ENCODE measurements around the gene RAB3C.

Gene RAB3C

GRCh38 chr5:58813855-58814254 lies 231.0 kb downstream of the RAB3C start:
- no peak for DNase-seq
- intact Hi-C loops (cut with DNase I): no loop called here

GRCh38 chr5:58816181-58816731 lies 233.4 kb downstream of the RAB3C start:
- intact Hi-C loops (cut with DNase I): no loop called here
- DNase-seq: no peak

GRCh38 chr5:58818465-58818864 lies 235.6 kb downstream of the RAB3C start:
- intact Hi-C loops (cut with DNase I): no loop called here
- no peak for DNase-seq

GRCh38 chr5:58825441-58825840 lies 242.6 kb downstream of the RAB3C start:
- intact Hi-C loops (cut with DNase I): no loop called here
- DNase-seq: no peak

- DNase-seq: no peak
- intact Hi-C loops (cut with DNase I): no loop called here
These were observed 243.0 kb downstream of the RAB3C start for GRCh38 chr5:58825899-58826298.

GRCh38 chr5:58827463-58827862 lies 244.6 kb downstream of the RAB3C start:
- no peak for DNase-seq
- intact Hi-C loops (cut with DNase I): no loop called here

GRCh38 chr5:58828258-58828657 lies 245.4 kb downstream of the RAB3C start:
- intact Hi-C loops (cut with DNase I): no loop called here
- DNase-seq: no peak

- no peak for DNase-seq
- intact Hi-C loops (cut with DNase I): no loop called here
These were observed 251.7 kb downstream of the RAB3C start for GRCh38 chr5:58834242-58835225.

- no peak for DNase-seq
- intact Hi-C loops (cut with DNase I): no loop called here
These were observed 253.5 kb downstream of the RAB3C start for GRCh38 chr5:58836351-58836750.

GRCh38 chr5:58838729-58839128 lies 255.9 kb downstream of the RAB3C start:
- no peak for DNase-seq
- intact Hi-C loops (cut with DNase I): no loop called here

- no peak for DNase-seq
- intact Hi-C loops (cut with DNase I): no loop called here
These were observed 260.0 kb downstream of the RAB3C start for GRCh38 chr5:58842852-58843251.

- intact Hi-C loops (cut with DNase I): no loop called here
- DNase-seq: no peak
These were observed 261.5 kb downstream of the RAB3C start for GRCh38 chr5:58844395-58844794.

- DNase-seq: no peak
- intact Hi-C loops (cut with DNase I): no loop called here
These were observed 264.2 kb downstream of the RAB3C start for GRCh38 chr5:58847041-58847440.

GRCh38 chr5:58849223-58849622 lies 266.3 kb downstream of the RAB3C start:
- intact Hi-C loops (cut with DNase I): no loop called here
- no peak for DNase-seq

GRCh38 chr5:58849921-58850667 lies 267.2 kb downstream of the RAB3C start:
- intact Hi-C loops (cut with DNase I): loop anchor here (2.0 to 5.0 kb wide), 2 partner anchors 351 to 373 kb away; no protein-coding TSS in a partner anchor
- DNase-seq: peak in 6 of 10 donors; percentile 12 to 88 (median 45)

- intact Hi-C loops (cut with DNase I): loop anchor here (2.0 to 5.0 kb wide), 2 partner anchors 352 to 374 kb away; no protein-coding TSS in a partner anchor
- no peak for DNase-seq
These were observed 268.3 kb downstream of the RAB3C start for GRCh38 chr5:58851153-58851552.

GRCh38 chr5:58851571-58851970 lies 268.7 kb downstream of the RAB3C start:
- intact Hi-C loops (cut with DNase I): loop anchor here (2.0 to 5.0 kb wide), 2 partner anchors 353 to 374 kb away; no protein-coding TSS in a partner anchor
- no peak for DNase-seq

- DNase-seq: no peak
- intact Hi-C loops (cut with DNase I): loop anchor here (5.0 kb wide), 1 partner anchor 375 kb away; no protein-coding TSS in a partner anchor
These were observed 269.7 kb downstream of the RAB3C start for GRCh38 chr5:58852566-58852965.

GRCh38 chr5:58854441-58854840 lies 271.6 kb downstream of the RAB3C start:
- intact Hi-C loops (cut with DNase I): loop anchor here (5.0 kb wide), 1 partner anchor 377 kb away; no protein-coding TSS in a partner anchor
- no peak for DNase-seq

- intact Hi-C loops (cut with DNase I): no loop called here
- no peak for DNase-seq
These were observed 273.2 kb downstream of the RAB3C start for GRCh38 chr5:58855851-58856739.

Measured in posterior cingulate gyrus (tissue), 11 donors.